Activated CD4-positive, alpha-beta T cell treated with anti-CD3 and anti-CD28 coated beads, Interleukin-2, Interleukin-6, amounts not matched to agents 100 ng/mL and 50 ng/mL, durations not matched to agents 16 hours and 8 hours (primary cell): Measurements from ENCODE around the gene EPN3.
A peak's percentile ranks its signal among the peaks of the same experiment; 100 is the strongest.

Source experiments
- DNase-seq: peaks from one replicate; pipeline ENCODE4 v3.0.0-alpha.2; 2020

The EPN3 gene

GRCh38 chr17:50536683-50537646, 4.4 kb downstream of the EPN3 start:
- DNase-seq: no peak

GRCh38 chr17:50537721-50538548, 5.4 kb downstream of the EPN3 start:
- DNase-seq: no peak

- DNase-seq: no peak
Observed at GRCh38 chr17:50538549-50539410, 6.2 kb downstream of the EPN3 start.

GRCh38 chr17:50539762-50540559, 7.4 kb downstream of the EPN3 start:
- no peak for DNase-seq

- DNase-seq: no peak
Observed at GRCh38 chr17:50540560-50541401, 8.2 kb downstream of the EPN3 start.

GRCh38 chr17:50541402-50541715, 8.8 kb downstream of the EPN3 start:
- DNase-seq: no peak

- peak; percentile 88 for DNase-seq
Observed at GRCh38 chr17:50541716-50542688, 9.5 kb downstream of the EPN3 start.

- no peak for DNase-seq
Observed at GRCh38 chr17:50542795-50543774, 10.6 kb downstream of the EPN3 start.

GRCh38 chr17:50544516-50544915, 12.0 kb downstream of the EPN3 start:
- DNase-seq: no peak

- DNase-seq: no peak
Observed at GRCh38 chr17:50545311-50545710, 12.8 kb downstream of the EPN3 start.

- no peak for DNase-seq
Observed at GRCh38 chr17:50546701-50547034, 14.1 kb downstream of the EPN3 start.

GRCh38 chr17:50547035-50547735, 14.7 kb downstream of the EPN3 start, which contains the start of gene SPATA20:
SPATA20 (plus strand) TSS chr17:50547174; CDS start chr17:50547209, 35 bp downstream.
- DNase-seq: peak; percentile 93

- DNase-seq: no peak
Observed at GRCh38 chr17:50547736-50548083, 15.2 kb downstream of the EPN3 start.

- no peak for DNase-seq
Observed at GRCh38 chr17:50548831-50549230, 16.3 kb downstream of the EPN3 start.

- no peak for DNase-seq
Observed at GRCh38 chr17:50549256-50549941, 16.9 kb downstream of the EPN3 start.

GRCh38 chr17:50549969-50550368, 17.4 kb downstream of the EPN3 start:
- DNase-seq: no peak

- no peak for DNase-seq
Observed at GRCh38 chr17:50550661-50551432, 18.3 kb downstream of the EPN3 start.
